Fibroblast of lung (primary cell): Measurements from ENCODE around the gene ZSCAN1.

ENCODE experiments used
- CTCF ChIP-seq, 2 donors: IDR thresholded peaks in 1 of 2; conservative IDR thresholded peaks in 1 of 2; 1 replicate in 1 of 2; 2 replicates in 1 of 2; pipeline ENCODE4 v1.5.1; 2011 to 2012; ENCODE audit warnings: low read length in 2 of 2, control low read depth in 1 of 2, inconsistent platforms in 1 of 2, low read depth in 1 of 2, mild to moderate bottlenecking in 1 of 2
- EZH2 ChIP-seq: IDR thresholded peaks from 2 replicates; pipeline ENCODE4 v1.5.1; 2012; ENCODE audit warnings: low read length, control low read depth, mild to moderate bottlenecking; ENCODE audit errors: missing control alignments

- TF ChIP-seq EZH2 (no peak), CTCF (conservative IDR thresholded peaks at IDR 0.05 in 1 of 2, IDR thresholded peaks at IDR 0.05 in 1 of 2; ENCODE audit: low read depth in 1 of 2, low read length in 2 of 2) (no peak)
These were observed 61.5 kb downstream of the ZSCAN1 start for GRCh38 chr19:58095328-58095727.
